AG10803 (cell line): ENCODE measurements around the gene MRAP.
A peak's percentile ranks its signal among the peaks of the same experiment; 100 is the strongest.

Source experiments
- DNase-seq: peaks from one replicate; pipeline ENCODE4 v3.0.0; 2010; ENCODE audit warnings: low read depth
- H3K4me3 ChIP-seq: 2 replicates; pipeline ENCODE4 v1.5.1; 2011; ENCODE audit warnings: mild to moderate bottlenecking, low read length, control low read depth
- CTCF ChIP-seq: conservative IDR thresholded peaks from 2 replicates; pipeline ENCODE4 v1.5.1; 2011; ENCODE audit warnings: mild to moderate bottlenecking, low read length, control low read depth, inconsistent platforms

The MRAP gene

DNA sequence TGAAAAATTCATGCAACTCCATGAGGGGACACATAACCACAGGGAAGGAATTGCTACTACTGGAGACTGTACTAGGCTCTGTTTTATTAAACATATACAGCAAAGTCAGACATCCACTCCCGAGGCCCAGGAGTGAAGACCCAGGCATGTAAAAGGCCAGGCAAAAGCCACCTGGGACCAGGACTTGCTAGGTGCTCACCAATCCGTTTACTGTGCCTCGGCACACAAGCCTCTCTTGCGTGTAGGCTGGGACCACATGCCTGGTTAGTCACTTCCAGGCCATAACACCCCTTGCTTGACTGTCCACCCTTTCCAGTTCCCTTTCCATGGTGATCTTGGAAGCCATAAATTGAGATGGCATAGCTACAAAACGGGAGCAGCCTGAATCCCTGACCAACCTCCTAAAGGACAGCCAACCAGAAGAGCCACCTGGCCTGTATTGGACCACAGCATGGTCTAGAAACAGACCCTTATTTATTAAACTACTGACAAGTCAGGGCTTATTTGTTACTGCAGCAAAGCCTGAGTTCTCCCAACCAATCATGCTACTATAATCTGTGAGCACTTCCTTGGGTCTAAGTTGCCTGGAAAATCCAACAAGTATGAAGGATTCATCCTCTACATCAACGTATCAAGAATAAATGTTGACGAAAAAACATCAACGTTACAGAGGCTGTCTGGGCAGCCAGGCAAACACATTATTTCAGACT, 54.5 kb downstream of the MRAP start:
- no peak for TF ChIP-seq CTCF
- H3K4me3 ChIP-seq: no peak overlapping the region
- DNase-seq: no peak

GRCh38 chr21:32356874-32357395, 58.3 kb downstream of the MRAP start:
- DNase-seq: no peak
- no peak overlapping the region for H3K4me3 ChIP-seq
- no peak for TF ChIP-seq CTCF

DNA sequence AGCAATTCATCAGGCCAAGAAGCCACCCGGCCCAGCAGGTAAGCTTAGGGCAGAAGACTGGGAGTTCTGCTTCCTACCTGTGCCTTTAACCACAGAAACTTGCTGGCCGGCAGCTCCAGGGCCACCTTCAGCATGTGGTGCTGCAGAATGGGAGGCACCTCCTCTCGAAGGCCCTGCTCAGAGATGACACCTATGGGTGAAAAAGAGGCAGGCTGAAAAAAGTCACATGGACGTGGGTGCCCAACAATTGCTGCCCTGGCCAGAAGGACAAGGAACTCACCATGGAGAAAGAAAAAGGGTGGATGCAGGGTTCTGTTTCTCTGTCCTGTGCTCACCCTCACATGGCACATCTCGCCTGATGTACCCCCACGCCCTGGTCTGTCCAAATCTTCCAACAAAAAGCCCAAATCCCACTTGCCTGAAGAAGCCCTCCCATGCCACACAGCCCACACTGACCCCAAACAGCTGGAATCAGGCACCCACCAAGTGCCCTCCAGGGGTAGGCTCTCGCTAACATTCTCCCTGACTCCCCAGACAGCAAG, 61.1 kb downstream of the MRAP start:
- peak; percentile 44 for TF ChIP-seq CTCF
- H3K4me3 ChIP-seq: no peak overlapping the region
- DNase-seq: peak; percentile 15

GRCh38 chr21:32360401-32360975, 61.8 kb downstream of the MRAP start:
- DNase-seq: no peak
- H3K4me3 ChIP-seq: no peak overlapping the region
- no peak for TF ChIP-seq CTCF
